ENCODE results near the gene OSBP2.

DNA sequence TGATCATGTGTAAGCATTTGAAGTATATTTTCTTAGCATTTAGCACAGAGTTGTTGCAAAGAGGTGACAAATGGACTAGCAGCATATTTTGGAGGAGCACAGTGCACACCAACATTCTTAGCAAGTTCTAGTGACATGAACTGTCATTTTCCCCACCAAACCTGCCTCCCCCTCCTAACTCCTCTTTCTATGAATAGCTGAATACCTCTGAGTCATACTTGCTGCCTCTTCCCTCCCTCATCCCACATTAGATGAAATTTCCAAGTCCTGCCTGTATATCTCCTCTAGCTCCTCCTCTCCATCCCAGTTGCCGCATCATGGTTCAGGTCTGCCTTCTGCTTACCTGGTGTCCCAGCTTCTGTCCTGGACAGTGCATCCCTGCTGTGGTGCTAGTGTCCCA lies 7.2 kb downstream of the OSBP2 start:
- TF ChIP-seq, protein P1, sequence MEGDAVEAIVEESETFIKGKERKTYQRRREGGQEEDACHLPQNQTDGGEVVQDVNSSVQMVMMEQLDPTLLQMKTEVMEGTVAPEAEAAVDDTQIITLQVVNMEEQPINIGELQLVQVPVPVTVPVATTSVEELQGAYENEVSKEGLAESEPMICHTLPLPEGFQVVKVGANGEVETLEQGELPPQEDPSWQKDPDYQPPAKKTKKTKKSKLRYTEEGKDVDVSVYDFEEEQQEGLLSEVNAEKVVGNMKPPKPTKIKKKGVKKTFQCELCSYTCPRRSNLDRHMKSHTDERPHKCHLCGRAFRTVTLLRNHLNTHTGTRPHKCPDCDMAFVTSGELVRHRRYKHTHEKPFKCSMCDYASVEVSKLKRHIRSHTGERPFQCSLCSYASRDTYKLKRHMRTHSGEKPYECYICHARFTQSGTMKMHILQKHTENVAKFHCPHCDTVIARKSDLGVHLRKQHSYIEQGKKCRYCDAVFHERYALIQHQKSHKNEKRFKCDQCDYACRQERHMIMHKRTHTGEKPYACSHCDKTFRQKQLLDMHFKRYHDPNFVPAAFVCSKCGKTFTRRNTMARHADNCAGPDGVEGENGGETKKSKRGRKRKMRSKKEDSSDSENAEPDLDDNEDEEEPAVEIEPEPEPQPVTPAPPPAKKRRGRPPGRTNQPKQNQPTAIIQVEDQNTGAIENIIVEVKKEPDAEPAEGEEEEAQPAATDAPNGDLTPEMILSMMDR (IDR thresholded peaks at IDR 0.05): no peak
- TF ChIP-seq POLR2A (IDR thresholded peaks at IDR 0.05): no peak

All from testis (tissue), 2 donors.